Mucosa of descending colon (tissue), 3 donors: ENCODE data around the gene PDE11A. TPM values are rescaled to one million over a fixed set of nuclear protein-coding genes. Genes with fewer than 3 reads are reported as not detected.
"Not testable (repeated sequence)": the region's sequence is repeated elsewhere in the genome, so short reads cannot be mapped to it uniquely, and the experiment has no call there.

Experiments
- ATAC-seq: fragments of 200-7000 bp; cut with Tn5 transposase; one replicate; pipeline ENCODE4 v1.9.1; 2020; ENCODE audit warnings: mild to moderate bottlenecking, moderate library complexity
- DNase-seq, 3 donors: peaks; one replicate each; pipeline ENCODE4 v3.0.0-alpha.2; 2020
- H3K36me3 ChIP-seq: fragments of 200-600 bp; one replicate; pipeline ENCODE4 v1.8.0; 2021; ENCODE audit warnings: low read depth, mild to moderate bottlenecking
- H3K4me1 ChIP-seq: fragments of 200-600 bp; one replicate; pipeline ENCODE4 v1.8.0; 2021; ENCODE audit warnings: low read depth, mild to moderate bottlenecking
- H3K4me3 ChIP-seq: fragments of 200-600 bp; one replicate; pipeline ENCODE4 v1.8.0; 2021; ENCODE audit warnings: mild to moderate bottlenecking
- H3K9me3 ChIP-seq: fragments of 200-600 bp; one replicate; pipeline ENCODE4 v1.8.0; 2021; ENCODE audit warnings: mild to moderate bottlenecking
- intact Hi-C, 2 donors: fragments of 100-400 bp; cut with DNase I in 1 of 2; cut with micrococcal nuclease in 1 of 2; formaldehyde crosslinking; loops; one replicate each; pipeline versions ENCODE4 v1.11.0 to v1.11.1; 2022; cut with DNase I, micrococcal nuclease
- total RNA-seq, 3 donors: library from RNA; stranded (reverse); fragmentation: NEBNext Ultra II Directional in 2 of 3; extraction: Animal tissue kit (Norgen Biotek cat#: 25700) in 2 of 3; gene quantifications; one replicate each; pipeline versions ENCODE4 v1.2.1 to v1.2.4, GENCODE V29; 2021 to 2023
- TF ChIP-seq, protein P1 (sequence below): fragments of 200-600 bp; IDR thresholded peaks from one replicate; pipeline ENCODE4 v1.8.0; 2022; ENCODE audit warnings: antibody characterized with exemption, mild to moderate bottlenecking
- donor health status: DM: no; HTN: no; CAD: no; lungs with moderate emphysema.
- donor health status: DM: no; HTN: no; CAD: no.
- donor health status: DM: no; HTN: yes; CAD: no.

PDE11A gene
- total RNA-seq, 3 donors from 2014 or later, result 1.0 to 3.2 (median 2.7) TPM

DNA sequence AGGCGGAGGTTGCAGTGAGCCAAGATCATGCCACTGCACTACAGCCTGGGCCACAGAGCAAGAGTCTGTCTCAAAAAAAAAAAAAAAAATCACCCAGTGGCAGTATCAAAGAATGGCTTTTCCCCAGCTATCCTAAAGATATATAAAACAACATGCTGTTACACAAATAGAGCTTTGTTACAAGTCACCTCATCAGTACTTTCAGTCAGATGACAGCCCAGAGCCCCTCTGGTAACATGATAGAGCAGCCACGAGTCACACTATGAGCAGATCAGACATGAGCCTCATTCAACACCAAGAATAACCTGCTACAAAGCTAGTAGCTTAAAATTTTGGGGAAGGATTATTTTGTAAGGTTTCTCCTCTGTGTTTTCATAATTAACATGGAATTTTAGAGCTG is 25.2 kb downstream of the PDE11A start:
- TF ChIP-seq, protein P1, sequence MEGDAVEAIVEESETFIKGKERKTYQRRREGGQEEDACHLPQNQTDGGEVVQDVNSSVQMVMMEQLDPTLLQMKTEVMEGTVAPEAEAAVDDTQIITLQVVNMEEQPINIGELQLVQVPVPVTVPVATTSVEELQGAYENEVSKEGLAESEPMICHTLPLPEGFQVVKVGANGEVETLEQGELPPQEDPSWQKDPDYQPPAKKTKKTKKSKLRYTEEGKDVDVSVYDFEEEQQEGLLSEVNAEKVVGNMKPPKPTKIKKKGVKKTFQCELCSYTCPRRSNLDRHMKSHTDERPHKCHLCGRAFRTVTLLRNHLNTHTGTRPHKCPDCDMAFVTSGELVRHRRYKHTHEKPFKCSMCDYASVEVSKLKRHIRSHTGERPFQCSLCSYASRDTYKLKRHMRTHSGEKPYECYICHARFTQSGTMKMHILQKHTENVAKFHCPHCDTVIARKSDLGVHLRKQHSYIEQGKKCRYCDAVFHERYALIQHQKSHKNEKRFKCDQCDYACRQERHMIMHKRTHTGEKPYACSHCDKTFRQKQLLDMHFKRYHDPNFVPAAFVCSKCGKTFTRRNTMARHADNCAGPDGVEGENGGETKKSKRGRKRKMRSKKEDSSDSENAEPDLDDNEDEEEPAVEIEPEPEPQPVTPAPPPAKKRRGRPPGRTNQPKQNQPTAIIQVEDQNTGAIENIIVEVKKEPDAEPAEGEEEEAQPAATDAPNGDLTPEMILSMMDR, result no peak
- intact Hi-C loops, result no loop called here
- no peak for ATAC-seq
- Histone ChIP-seq H3K36me3 (no peaks in the 10 kb centered on the region), H3K4me3 (no peak overlapping the region), H3K9me3 (no peaks in the 10 kb centered on the region), H3K4me1 (no peaks in the 10 kb centered on the region)
- DNase-seq, result no peak

DNA sequence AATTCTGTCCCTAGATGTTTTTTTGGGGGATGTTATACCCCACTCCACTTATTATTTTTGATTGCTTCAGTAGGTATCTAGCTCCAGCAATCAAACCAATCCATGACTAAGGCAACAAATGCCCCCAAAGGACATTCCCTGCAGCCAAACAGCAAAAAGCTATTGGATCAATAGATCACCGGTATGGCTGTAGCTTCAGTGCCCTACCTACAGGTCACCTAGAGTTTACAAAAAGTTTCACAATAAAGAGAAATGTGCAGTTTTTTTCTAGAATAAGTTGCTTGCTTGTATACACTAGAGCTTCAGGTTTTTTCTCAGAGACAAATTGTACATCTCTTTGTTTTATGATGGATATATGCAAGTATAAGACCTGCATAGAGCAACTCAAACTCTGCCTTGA is 27.7 kb downstream of the PDE11A start:
- intact Hi-C loops, result no loop called here
- no peaks in the 10 kb centered on the region for H3K9me3 ChIP-seq
- DNase-seq (no peak), ATAC-seq (no peak)
- H3K4me3 ChIP-seq, result no peak overlapping the region
- H3K36me3 ChIP-seq, result no peaks in the 10 kb centered on the region
- TF ChIP-seq, protein P1, result no peak
- no peaks in the 10 kb centered on the region for H3K4me1 ChIP-seq

- no peak for ATAC-seq
- H3K4me3 ChIP-seq, result no peak overlapping the region
- no peaks in the 10 kb centered on the region for H3K9me3 ChIP-seq
- intact Hi-C loops, result no loop called here
- DNase-seq, result no peak
- no peaks in the 10 kb centered on the region for H3K4me1 ChIP-seq
- TF ChIP-seq, protein P1, result no peak
- H3K36me3 ChIP-seq, result no peaks in the 10 kb centered on the region
These were observed 29.3 kb downstream of the PDE11A start for GRCh38 chr2:178043266-178043665.

GRCh38 chr2:178033583-178033982 is 39.0 kb downstream of the PDE11A start:
- DNase-seq, intact Hi-C loops, ATAC-seq, H3K4me3 ChIP-seq, H3K36me3 ChIP-seq, H3K4me1 ChIP-seq, H3K9me3 ChIP-seq: not testable (repeated sequence)

- Histone ChIP-seq H3K36me3 (no peaks in the 10 kb centered on the region), H3K4me3 (no peak overlapping the region), H3K9me3 (no peaks in the 10 kb centered on the region), H3K4me1 (no peaks in the 10 kb centered on the region)
- no peak for DNase-seq
- ATAC-seq, result no peak
- intact Hi-C loops, result no loop called here
- TF ChIP-seq, protein P1, result no peak
These were observed 43.2 kb downstream of the PDE11A start for GRCh38 chr2:178029342-178029741.

- TF ChIP-seq, protein P1, result no peak
- no peaks in the 10 kb centered on the region for H3K4me1 ChIP-seq
- ATAC-seq, result no peak
- H3K9me3 ChIP-seq, result no peaks in the 10 kb centered on the region
- no peak overlapping the region for H3K4me3 ChIP-seq
- intact Hi-C loops, result no loop called here
- no peaks in the 10 kb centered on the region for H3K36me3 ChIP-seq
- DNase-seq, result no peak
These were observed 46.9 kb downstream of the PDE11A start for GRCh38 chr2:178025551-178026185.
